Trophoblast cell (in vitro differentiated cells and primary cell): ENCODE measurements around the gene SYNM. TPM values are rescaled to one million over a fixed set of nuclear protein-coding genes. Genes with fewer than 3 reads are reported as not detected.

Experiments
- DNase-seq, 2 donors: peaks; one replicate each; pipeline ENCODE4 v3.0.0-alpha.2; 2016
- H2AFZ ChIP-seq: 2 replicates; pipeline ENCODE4 v1.6.1; 2013; ENCODE audit warnings: low read length, moderate library complexity, mild to moderate bottlenecking; ENCODE audit not compliant: insufficient read depth, poor library complexity
- H2AK5ac ChIP-seq: 2 replicates; pipeline ENCODE4 v1.6.1; 2013; ENCODE audit warnings: mild to moderate bottlenecking, low read length
- H2BK120ac ChIP-seq: 2 replicates; pipeline ENCODE4 v1.6.1; 2013; ENCODE audit warnings: low read length, mild to moderate bottlenecking, moderate library complexity; ENCODE audit not compliant: insufficient read depth, poor library complexity
- H2BK12ac ChIP-seq: 2 replicates; pipeline ENCODE4 v1.6.1; 2013; ENCODE audit warnings: mild to moderate bottlenecking, low read length, moderate library complexity
- H2BK5ac ChIP-seq: 2 replicates; pipeline ENCODE4 v1.6.1; 2013; ENCODE audit warnings: low read length, low read depth, moderate library complexity, mild to moderate bottlenecking; ENCODE audit not compliant: poor library complexity
- H3K14ac ChIP-seq: 2 replicates; pipeline ENCODE4 v1.6.1; 2013; ENCODE audit warnings: mild to moderate bottlenecking, low read length
- H3K18ac ChIP-seq: 2 replicates; pipeline ENCODE4 v1.6.1; 2013; ENCODE audit warnings: mild to moderate bottlenecking, low read length
- H3K23ac ChIP-seq: 2 replicates; pipeline ENCODE4 v1.6.1; 2013; ENCODE audit warnings: low read length
- H3K27ac ChIP-seq: 2 replicates; pipeline ENCODE4 v1.5.1; 2013; ENCODE audit warnings: low read depth, mild to moderate bottlenecking, inconsistent platforms, low read length, moderate library complexity
- H3K27me3 ChIP-seq: 2 replicates; pipeline ENCODE4 v1.6.1; 2013; ENCODE audit warnings: inconsistent platforms, mild to moderate bottlenecking, low read length, moderate library complexity; ENCODE audit not compliant: insufficient read depth
- H3K36me3 ChIP-seq, 2 experiments: 1 replicate in 1 of 2; 2 replicates in 1 of 2; pipeline ENCODE4 v1.6.1; 2013; ENCODE audit warnings: low read length in 2 of 2, mild to moderate bottlenecking in 2 of 2, moderate library complexity in 1 of 2; ENCODE audit not compliant: insufficient read depth in 2 of 2, control insufficient read depth in 1 of 2
- H3K4ac ChIP-seq: 2 replicates; pipeline ENCODE4 v1.6.1; 2013; ENCODE audit warnings: low read depth, mild to moderate bottlenecking, low read length, moderate library complexity
- H3K4me1 ChIP-seq, 2 experiments: 1 replicate in 1 of 2; 2 replicates in 1 of 2; pipeline ENCODE4 v1.6.1; 2013; ENCODE audit warnings: low read length in 2 of 2, mild to moderate bottlenecking in 2 of 2, moderate library complexity in 1 of 2; ENCODE audit not compliant: insufficient read depth in 2 of 2, control insufficient read depth in 1 of 2
- H3K4me2 ChIP-seq: 2 replicates; pipeline ENCODE4 v1.6.1; 2013; ENCODE audit warnings: inconsistent platforms, mild to moderate bottlenecking, low read length, moderate library complexity
- H3K4me3 ChIP-seq: 2 replicates; pipeline ENCODE4 v1.5.1; 2013; ENCODE audit warnings: mild to moderate bottlenecking, low read depth, low read length, inconsistent platforms
- H3K79me1 ChIP-seq: one replicate; pipeline ENCODE4 v1.6.1; 2013; ENCODE audit warnings: low read length
- H3K79me2 ChIP-seq: 2 replicates; pipeline ENCODE4 v1.6.1; 2013; ENCODE audit warnings: low read length, mild to moderate bottlenecking; ENCODE audit not compliant: control insufficient read depth, insufficient read depth, poor library complexity
- H3K9ac ChIP-seq: 2 replicates; pipeline ENCODE4 v1.6.1; 2013; ENCODE audit warnings: mild to moderate bottlenecking, low read length
- H3K9me3 ChIP-seq: 2 replicates; pipeline ENCODE4 v1.6.1; 2013; ENCODE audit warnings: low read depth, mild to moderate bottlenecking, control low read depth, inconsistent platforms, low read length; ENCODE audit not compliant: insufficient read depth
- H4K12ac ChIP-seq: 2 replicates; pipeline ENCODE4 v1.6.1; 2013; ENCODE audit warnings: low read depth, mild to moderate bottlenecking, low read length, moderate library complexity
- H4K8ac ChIP-seq: 2 replicates; pipeline ENCODE4 v1.6.1; 2013; ENCODE audit warnings: low read depth, mild to moderate bottlenecking, low read length, moderate library complexity
- H4K91ac ChIP-seq: one replicate; pipeline ENCODE4 v1.6.1; 2013; ENCODE audit warnings: low read depth, mild to moderate bottlenecking, low read length, moderate library complexity
- WGBS: extraction: QIAGEN DNeasy Blood & Tissue Kit; methylation state at CpG from one replicate; pipeline ENCODE4 v1.1.7; 2013; ENCODE audit warnings: missing lambda C conversion rate; ENCODE audit not compliant: insufficient read length, insufficient coverage; ENCODE audit errors: extremely low coverage; 5-methylcytosine and 5-hydroxymethylcytosine counted together
- polyA plus RNA-seq: library from polyadenylated mRNA; stranded (reverse); fragments of 200-250 nt; gene quantifications from 2 replicates; pipeline ENCODE4 v1.2.3, GENCODE V29; 2013

SYNM gene, protein sequence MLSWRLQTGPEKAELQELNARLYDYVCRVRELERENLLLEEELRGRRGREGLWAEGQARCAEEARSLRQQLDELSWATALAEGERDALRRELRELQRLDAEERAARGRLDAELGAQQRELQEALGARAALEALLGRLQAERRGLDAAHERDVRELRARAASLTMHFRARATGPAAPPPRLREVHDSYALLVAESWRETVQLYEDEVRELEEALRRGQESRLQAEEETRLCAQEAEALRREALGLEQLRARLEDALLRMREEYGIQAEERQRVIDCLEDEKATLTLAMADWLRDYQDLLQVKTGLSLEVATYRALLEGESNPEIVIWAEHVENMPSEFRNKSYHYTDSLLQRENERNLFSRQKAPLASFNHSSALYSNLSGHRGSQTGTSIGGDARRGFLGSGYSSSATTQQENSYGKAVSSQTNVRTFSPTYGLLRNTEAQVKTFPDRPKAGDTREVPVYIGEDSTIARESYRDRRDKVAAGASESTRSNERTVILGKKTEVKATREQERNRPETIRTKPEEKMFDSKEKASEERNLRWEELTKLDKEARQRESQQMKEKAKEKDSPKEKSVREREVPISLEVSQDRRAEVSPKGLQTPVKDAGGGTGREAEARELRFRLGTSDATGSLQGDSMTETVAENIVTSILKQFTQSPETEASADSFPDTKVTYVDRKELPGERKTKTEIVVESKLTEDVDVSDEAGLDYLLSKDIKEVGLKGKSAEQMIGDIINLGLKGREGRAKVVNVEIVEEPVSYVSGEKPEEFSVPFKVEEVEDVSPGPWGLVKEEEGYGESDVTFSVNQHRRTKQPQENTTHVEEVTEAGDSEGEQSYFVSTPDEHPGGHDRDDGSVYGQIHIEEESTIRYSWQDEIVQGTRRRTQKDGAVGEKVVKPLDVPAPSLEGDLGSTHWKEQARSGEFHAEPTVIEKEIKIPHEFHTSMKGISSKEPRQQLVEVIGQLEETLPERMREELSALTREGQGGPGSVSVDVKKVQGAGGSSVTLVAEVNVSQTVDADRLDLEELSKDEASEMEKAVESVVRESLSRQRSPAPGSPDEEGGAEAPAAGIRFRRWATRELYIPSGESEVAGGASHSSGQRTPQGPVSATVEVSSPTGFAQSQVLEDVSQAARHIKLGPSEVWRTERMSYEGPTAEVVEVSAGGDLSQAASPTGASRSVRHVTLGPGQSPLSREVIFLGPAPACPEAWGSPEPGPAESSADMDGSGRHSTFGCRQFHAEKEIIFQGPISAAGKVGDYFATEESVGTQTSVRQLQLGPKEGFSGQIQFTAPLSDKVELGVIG (N-terminal part only)
- polyA plus RNA-seq, result 5.9 and 6.1 TPM in 2 replicates

DNA sequence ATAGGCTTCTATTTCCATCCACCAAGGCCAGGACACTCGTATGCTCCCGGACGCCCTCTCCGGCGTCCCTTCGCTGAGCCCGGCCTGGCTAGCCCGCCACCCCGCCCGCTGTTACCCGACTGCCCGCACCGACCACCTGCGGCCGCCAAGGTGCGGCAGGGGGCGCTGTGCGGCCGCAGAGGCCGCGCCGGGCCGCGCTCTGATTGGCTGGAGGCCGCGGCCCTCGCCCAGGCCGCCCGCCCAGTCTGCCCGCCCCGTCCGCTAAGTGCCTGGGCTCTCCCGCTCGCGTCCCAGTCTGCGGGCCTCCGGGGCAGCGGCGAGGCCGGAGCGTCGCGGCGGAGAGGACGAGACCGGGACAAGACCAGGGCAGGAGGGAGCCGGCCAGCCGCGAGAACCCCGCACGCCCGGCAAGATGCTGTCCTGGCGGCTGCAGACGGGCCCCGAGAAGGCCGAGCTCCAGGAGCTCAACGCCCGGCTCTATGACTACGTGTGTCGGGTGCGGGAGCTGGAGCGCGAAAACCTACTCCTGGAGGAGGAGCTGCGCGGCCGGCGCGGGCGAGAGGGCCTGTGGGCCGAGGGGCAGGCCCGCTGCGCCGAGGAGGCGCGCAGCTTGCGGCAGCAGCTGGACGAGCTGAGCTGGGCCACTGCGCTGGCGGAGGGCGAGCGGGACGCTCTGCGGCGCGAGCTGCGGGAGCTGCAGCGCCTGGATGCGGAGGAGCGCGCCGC, at the start of gene SYNM:
TSS of gene SYNM (plus strand) at position 293 of the 726 bp plus-strand sequence. CDS start at position 413, 120 bp downstream.
- Histone ChIP-seq H2AK5ac (no peak within 1 kb of the TSS), H3K79me1 (peaks cover 7% of the 10 kb centered on the region), H3K27me3 (peaks cover 7% of the 10 kb centered on the region), H3K27ac (no peak within 1 kb of the TSS), H3K9me3 (no peaks in the 10 kb centered on the region), H3K4me2 (peak within 1 kb of the TSS; percentile 91), H3K14ac (peak within 1 kb of the TSS; percentile 81), H3K9ac (peak within 1 kb of the TSS; percentile 43), H3K36me3 (peaks cover 0 to 2% of the 10 kb centered on the region in 2 experiments), H2BK12ac (no peak within 1 kb of the TSS), H3K79me2 (peaks cover 6% of the 10 kb centered on the region), H2BK5ac (no peak within 1 kb of the TSS), H3K4me1 (peaks cover 5 to 11% of the 10 kb centered on the region in 2 experiments), H3K4ac (peak within 1 kb of the TSS; percentile 22), H3K4me3 (peak within 1 kb of the TSS; percentile 79), H4K91ac (peak within 1 kb of the TSS; percentile 68), H4K8ac (peak within 1 kb of the TSS; percentile 81), H4K12ac (peak within 1 kb of the TSS; percentile 20), H3K18ac (peak within 1 kb of the TSS; percentile 74), H2BK120ac (peak within 1 kb of the TSS; percentile 64), H3K23ac (no peak within 1 kb of the TSS), H2AFZ (peak within 1 kb of the TSS; percentile 66)
- no CpG with 5 or more reads among the region's 91 CpGs for WGBS
- DNase-seq, result peak; percentile 44 to 78

DNA sequence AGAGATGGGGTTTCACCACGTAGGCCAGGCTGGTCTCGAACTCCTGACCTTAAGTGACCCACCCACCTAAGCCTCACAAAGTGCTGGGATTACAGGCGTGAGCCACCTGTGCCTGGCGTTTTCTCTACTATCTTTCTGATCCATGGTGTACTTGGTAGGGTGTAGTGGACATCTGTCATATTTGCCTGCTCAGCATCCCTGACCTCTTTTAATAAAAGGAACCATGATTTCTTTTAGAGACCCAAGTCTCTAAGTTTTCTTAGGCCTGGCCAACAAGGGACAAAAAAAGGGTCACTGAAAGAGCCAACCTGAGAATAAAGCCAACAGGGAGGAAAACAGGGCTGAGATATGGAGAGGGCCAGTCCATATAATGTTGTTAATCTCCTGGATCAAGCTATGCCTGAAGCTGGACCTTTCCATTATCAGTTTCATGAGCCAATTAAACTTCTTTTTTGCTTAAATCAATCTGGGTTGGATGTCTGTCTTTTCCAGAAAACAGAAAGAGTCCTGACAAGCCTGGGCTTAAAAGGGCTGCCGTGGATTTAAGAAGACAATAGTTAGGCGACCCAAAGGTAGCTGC, 49.2 kb upstream of the SYNM start:
- Histone ChIP-seq H4K12ac (no peak overlapping the region), H2BK12ac (no peak overlapping the region), H2AFZ (no peak overlapping the region), H2BK5ac (no peak overlapping the region), H2AK5ac (no peak overlapping the region), H4K91ac (no peak overlapping the region), H3K79me1 (peaks cover 14% of the 10 kb centered on the region), H3K79me2 (peaks cover 3% of the 10 kb centered on the region), H3K27me3 (no peaks in the 10 kb centered on the region), H3K36me3 (no peaks in the 10 kb centered on the region), H4K8ac (no peak overlapping the region), H3K27ac (no peak overlapping the region), H3K4me2 (no peak overlapping the region), H3K9ac (no peak overlapping the region), H3K4me1 (peaks cover 12% of the 10 kb centered on the region in 2 experiments), H3K14ac (no peak overlapping the region), H3K4me3 (no peak overlapping the region), H3K9me3 (no peaks in the 10 kb centered on the region), H3K18ac (no peak overlapping the region), H3K23ac (no peak overlapping the region), H2BK120ac (no peak overlapping the region), H3K4ac (no peak overlapping the region)
- DNase-seq, result no peak
- WGBS, result no CpG with 5 or more reads among the region's 6 CpGs

DNA sequence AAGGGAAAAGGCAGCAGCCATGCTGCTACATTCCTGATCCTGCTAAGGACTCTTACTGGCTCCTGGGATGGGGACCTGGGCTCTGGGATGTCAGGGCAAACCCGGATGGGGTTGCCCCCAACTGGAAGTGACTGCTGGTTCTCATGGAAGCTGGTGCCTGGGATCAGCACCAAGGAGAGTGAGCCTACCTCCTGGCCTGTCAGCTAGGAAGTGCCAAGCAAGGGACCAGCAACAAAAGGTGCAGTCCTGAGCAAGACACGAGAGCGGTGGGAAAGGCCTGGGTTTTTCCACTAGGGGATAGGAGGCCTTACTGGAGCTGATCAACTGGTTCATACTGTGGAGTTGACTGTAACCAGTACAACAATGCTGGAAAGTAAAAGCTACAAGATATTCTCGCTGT, 47.9 kb upstream of the SYNM start:
- peaks cover 3% of the 10 kb centered on the region for H3K79me2 ChIP-seq

More for the DNA sequence above, 47.9 kb upstream of the SYNM start:
- Histone ChIP-seq H3K27me3 (no peaks in the 10 kb centered on the region), H2AK5ac (no peak overlapping the region), H2BK120ac (no peak overlapping the region), H3K23ac (no peak overlapping the region), H3K27ac (no peak overlapping the region), H3K4me3 (no peak overlapping the region), H4K91ac (no peak overlapping the region), H3K14ac (no peak overlapping the region), H2BK12ac (no peak overlapping the region), H4K12ac (no peak overlapping the region), H3K4me2 (no peak overlapping the region), H4K8ac (no peak overlapping the region), H2AFZ (no peak overlapping the region), H3K4me1 (peaks cover 12% of the 10 kb centered on the region in 2 experiments), H3K36me3 (no peaks in the 10 kb centered on the region), H3K79me1 (peaks cover 14% of the 10 kb centered on the region), H3K18ac (no peak overlapping the region), H3K9me3 (no peaks in the 10 kb centered on the region), H3K9ac (no peak overlapping the region), H3K4ac (no peak overlapping the region), H2BK5ac (no peak overlapping the region)
- DNase-seq, result no peak
- WGBS, result no CpG with 5 or more reads among the region's 4 CpGs
